ENCODE results near the gene ZC3H11A. TPM values are rescaled to one million over a fixed set of nuclear protein-coding genes. Genes with fewer than 3 reads are reported as not detected.
A peak's percentile ranks its signal among the peaks of the same experiment; 100 is the strongest.

ZC3H11A gene
- total RNA-seq, 1 experiment from 2014 or later, result 95.9 TPM

DNA sequence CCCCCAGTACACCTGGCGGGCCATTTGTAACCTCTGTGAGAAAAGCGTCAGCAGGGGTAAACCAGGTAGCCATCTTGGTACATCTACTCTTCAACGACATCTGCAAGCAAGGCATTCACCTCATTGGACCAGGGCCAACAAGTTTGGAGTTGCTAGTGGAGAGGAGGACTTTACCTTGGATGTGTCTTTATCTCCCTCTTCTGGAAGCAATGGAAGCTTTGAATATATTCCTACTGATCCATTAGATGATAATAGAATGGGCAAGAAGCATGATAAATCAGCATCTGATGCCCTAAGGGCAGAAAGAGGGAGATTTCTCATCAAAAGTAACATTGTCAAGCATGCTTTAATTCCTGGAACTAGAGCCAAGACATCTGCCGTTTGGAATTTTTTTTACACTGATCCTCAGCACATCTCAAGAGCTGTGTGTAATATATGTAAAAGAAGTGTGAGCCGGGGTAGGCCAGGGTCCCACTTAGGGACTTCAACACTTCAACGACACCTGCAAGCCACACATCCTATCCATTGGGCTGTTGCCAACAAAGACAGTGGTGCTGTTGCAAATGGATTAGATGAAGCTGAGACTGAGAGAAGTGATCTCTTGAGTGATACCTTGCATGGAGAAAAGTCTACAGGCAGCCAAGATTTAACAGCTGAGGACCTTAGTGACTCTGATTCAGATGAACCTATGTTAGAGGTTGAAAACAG is 2.7 kb downstream of the ZC3H11A start:
- no peak overlapping the region for H4K5ac ChIP-seq (ENCODE audit: insufficient read length, low read depth, low read length)
- H3K27me3 Mint-ChIP-seq (ENCODE audit: low read depth), result no peaks in the 10 kb centered on the region
- no peak overlapping the region for H2BK12ac ChIP-seq (ENCODE audit: insufficient read length, low read depth, low read length)
- H3K4me1 Mint-ChIP-seq, result peaks cover 30 to 42% of the 10 kb centered on the region in 2 experiments
- H3K18ac ChIP-seq (ENCODE audit: insufficient read length, low read depth, low read length), result no peak overlapping the region
- H3K4me1 ChIP-seq (ENCODE audit: insufficient read depth, low read length), result no peaks in the 10 kb centered on the region
- no peak overlapping the region for H3K56ac ChIP-seq (ENCODE audit: insufficient read length, low read depth, low read length)
- H3K14ac ChIP-seq (ENCODE audit: insufficient read depth, low read length), result no peak overlapping the region
- no peak for DNase-seq
- H2BK120ac ChIP-seq (ENCODE audit: low read depth, low read length, poor library complexity, severe bottlenecking), result no peak overlapping the region
- H3K27ac ChIP-seq (ENCODE audit: insufficient read length, low read depth, low read length), result no peak overlapping the region
- no peaks in the 10 kb centered on the region for H3K9me3 ChIP-seq (ENCODE audit: control insufficient read depth, low read depth, low read length)
- H3K36me3 Mint-ChIP-seq (ENCODE audit: insufficient read depth in 1 of 3, low read depth in 3 of 3), result peaks cover 44 to 50% (median 44%) of the 10 kb centered on the region in 3 experiments
- no CpG with 5 or more reads among the region's 6 CpGs for WGBS (ENCODE audit: extremely low coverage, insufficient read length, low lambda C conversion rate)
- H3K4me2 ChIP-seq (ENCODE audit: insufficient read depth, insufficient read length, low read length), result no peak overlapping the region
- H3K79me2 ChIP-seq (ENCODE audit: insufficient read depth, low read length), result peaks cover 37% of the 10 kb centered on the region
- H4K91ac ChIP-seq (ENCODE audit: insufficient read length, low read depth, low read length), result no peak overlapping the region
- H2BK15ac ChIP-seq (ENCODE audit: low read depth, low read length), result no peak overlapping the region
- no peaks in the 10 kb centered on the region for H4K20me1 ChIP-seq (ENCODE audit: control insufficient read depth, insufficient read depth, insufficient read length)
- H3T11ph ChIP-seq (ENCODE audit: low read length), result no peak overlapping the region
- no peak overlapping the region for H3K9ac ChIP-seq (ENCODE audit: extremely low read depth, insufficient read length, low read length)
- no peaks in the 10 kb centered on the region for H3K27me3 ChIP-seq (ENCODE audit: insufficient read depth, low read length)
- no peaks in the 10 kb centered on the region for H3K23me2 ChIP-seq (ENCODE audit: insufficient read length, low read depth, low read length, poor library complexity, severe bottlenecking)
- peaks cover 13 to 27% of the 10 kb centered on the region in 2 experiments; a peak in 4 of 5 replicates for H3K9me3 Mint-ChIP-seq
- no peak overlapping the region for H2AFZ ChIP-seq (ENCODE audit: low read length)
- no peak overlapping the region for H2BK5ac ChIP-seq (ENCODE audit: insufficient read length, low read length)
- no peak overlapping the region for H3K4ac ChIP-seq (ENCODE audit: low read depth, low read length)
- H3K79me1 ChIP-seq (ENCODE audit: insufficient read depth, low read depth, low read length, poor library complexity, severe bottlenecking), result no peaks in the 10 kb centered on the region
- TF ChIP-seq, protein P1, sequence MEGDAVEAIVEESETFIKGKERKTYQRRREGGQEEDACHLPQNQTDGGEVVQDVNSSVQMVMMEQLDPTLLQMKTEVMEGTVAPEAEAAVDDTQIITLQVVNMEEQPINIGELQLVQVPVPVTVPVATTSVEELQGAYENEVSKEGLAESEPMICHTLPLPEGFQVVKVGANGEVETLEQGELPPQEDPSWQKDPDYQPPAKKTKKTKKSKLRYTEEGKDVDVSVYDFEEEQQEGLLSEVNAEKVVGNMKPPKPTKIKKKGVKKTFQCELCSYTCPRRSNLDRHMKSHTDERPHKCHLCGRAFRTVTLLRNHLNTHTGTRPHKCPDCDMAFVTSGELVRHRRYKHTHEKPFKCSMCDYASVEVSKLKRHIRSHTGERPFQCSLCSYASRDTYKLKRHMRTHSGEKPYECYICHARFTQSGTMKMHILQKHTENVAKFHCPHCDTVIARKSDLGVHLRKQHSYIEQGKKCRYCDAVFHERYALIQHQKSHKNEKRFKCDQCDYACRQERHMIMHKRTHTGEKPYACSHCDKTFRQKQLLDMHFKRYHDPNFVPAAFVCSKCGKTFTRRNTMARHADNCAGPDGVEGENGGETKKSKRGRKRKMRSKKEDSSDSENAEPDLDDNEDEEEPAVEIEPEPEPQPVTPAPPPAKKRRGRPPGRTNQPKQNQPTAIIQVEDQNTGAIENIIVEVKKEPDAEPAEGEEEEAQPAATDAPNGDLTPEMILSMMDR (conservative IDR thresholded peaks at IDR 0.05), result no peak
- peak overlapping the region; percentile 86 to 95; a peak in 4 of 5 replicates for H3K4me3 Mint-ChIP-seq
- H3K27ac Mint-ChIP-seq, result no peak overlapping the region; a peak in 1 of 7 replicates
- no peak overlapping the region for H4K8ac ChIP-seq (replicated peaks; ENCODE audit: insufficient read length, low read depth, low read length)
- no peak overlapping the region for H2AK5ac ChIP-seq (ENCODE audit: insufficient read length, low read length)
- no peak overlapping the region for H2BK20ac ChIP-seq (ENCODE audit: low read depth, low read length, poor library complexity, severe bottlenecking)
- H3K23ac ChIP-seq (ENCODE audit: insufficient read length, low read depth, low read length), result no peak overlapping the region

All from H9 (cell line).